Hepatocyte (in vitro differentiated cells): ENCODE measurements around the gene PRR3. TPM values are rescaled to one million over a fixed set of nuclear protein-coding genes. Genes with fewer than 3 reads are reported as not detected.

Source experiments
- DNase-seq: peaks from one replicate; pipeline ENCODE4 v3.0.0-alpha.2; 2016; ENCODE audit warnings: low spot score
- H2AFZ ChIP-seq: fragments of 200-600 bp; sonication (generic); 2 replicates; pipeline ENCODE4 v1.6.0; 2016; ENCODE audit warnings: antibody characterized with exemption, mild to moderate bottlenecking
- H3K27ac ChIP-seq: fragments of 200-600 bp; sonication (generic); 2 replicates; pipeline ENCODE4 v1.5.1; 2016; ENCODE audit warnings: mild to moderate bottlenecking
- H3K27me3 ChIP-seq: fragments of 200-600 bp; sonication (generic); 2 replicates; pipeline ENCODE4 v1.6.1; 2016
- H3K36me3 ChIP-seq: fragments of 200-600 bp; sonication (generic); replicated peaks from 2 replicates; pipeline ENCODE4 v1.5.1; 2016; ENCODE audit warnings: low read depth; ENCODE audit not compliant: insufficient read depth
- H3K4me1 ChIP-seq: fragments of 200-600 bp; sonication (generic); 2 replicates; pipeline ENCODE4 v1.5.1; 2016; ENCODE audit warnings: mild to moderate bottlenecking, moderate library complexity; ENCODE audit not compliant: insufficient read depth
- H3K4me2 ChIP-seq: fragments of 200-600 bp; sonication (generic); 2 replicates; pipeline ENCODE4 v1.6.0; 2016
- H3K4me3 ChIP-seq: fragments of 200-600 bp; sonication (generic); 2 replicates; pipeline ENCODE4 v1.5.1; 2016; ENCODE audit warnings: mild to moderate bottlenecking
- H3K79me2 ChIP-seq: fragments of 200-600 bp; sonication (generic); 2 replicates; pipeline ENCODE4 v1.6.0; 2017; ENCODE audit warnings: mild to moderate bottlenecking
- H3K9me2 ChIP-seq: fragments of 200-600 bp; sonication (generic); replicated peaks from 2 replicates; pipeline ENCODE4 v1.6.0; 2017; ENCODE audit warnings: mild to moderate bottlenecking; ENCODE audit not compliant: insufficient read depth
- H3K9me3 ChIP-seq: fragments of 200-600 bp; sonication (generic); 2 replicates; pipeline ENCODE4 v1.5.1; 2016; ENCODE audit warnings: low read depth, mild to moderate bottlenecking
- H4K20me1 ChIP-seq: fragments of 200-600 bp; sonication (generic); 2 replicates; pipeline ENCODE4 v1.6.0; 2016; ENCODE audit warnings: mild to moderate bottlenecking; ENCODE audit not compliant: insufficient read depth, poor library complexity, severe bottlenecking
- CTCF ChIP-seq: fragments of 200-600 bp; sonication (generic); IDR thresholded peaks from 2 replicates; pipeline ENCODE4 v1.5.1; 2016; ENCODE audit warnings: antibody characterized with exemption, mild to moderate bottlenecking; ENCODE audit not compliant: poor library complexity
- EZH2 ChIP-seq: fragments of 200-600 bp; sonication (generic); IDR thresholded peaks from 2 replicates; pipeline ENCODE4 v1.6.1; 2016; ENCODE audit warnings: antibody characterized with exemption, mild to moderate bottlenecking, borderline replicate concordance
- EZH2phosphoT487 ChIP-seq: fragments of 200-600 bp; sonication (generic); IDR thresholded peaks from one replicate; pipeline ENCODE4 v1.6.1; 2018; ENCODE audit warnings: antibody characterized with exemption, mild to moderate bottlenecking, low read depth, moderate library complexity; ENCODE audit not compliant: unreplicated experiment, severe bottlenecking
- WGBS: methylation state at CpG from one replicate; pipeline ENCODE4 v1.1.6; 2016; ENCODE audit warnings: low lambda C conversion rate; ENCODE audit errors: missing lambda C conversion rate; 5-methylcytosine and 5-hydroxymethylcytosine counted together
- polyA plus RNA-seq: library from polyadenylated mRNA; unstranded; fragments of >200 nt; fragmentation: Nextera tagmentation; extraction: Ambion mirVana; gene quantifications from 2 replicates; pipeline ENCODE4 v1.2.1, GENCODE V29; 2016
- total RNA-seq: library from RNA; depleted of rRNA; stranded (reverse); fragments of >200 nt; gene quantifications from 2 replicates; pipeline ENCODE4 v1.2.3, GENCODE V29; 2014

PRR3 gene
- total and polyA plus RNA-seq, 2 experiments from 2014 or later: 7.8 to 10.1 TPM

- peaks cover 17% of the 10 kb centered on the region for H3K4me1 ChIP-seq
- H3K4me3 ChIP-seq: peak overlapping the region; percentile 26
- H3K79me2 ChIP-seq: peaks cover 39% of the 10 kb centered on the region
- no peak for TF ChIP-seq EZH2
- no peak for TF ChIP-seq EZH2phosphoT487
- TF ChIP-seq CTCF: no peak
- H3K36me3 ChIP-seq: no peaks in the 10 kb centered on the region
- DNase-seq: no peak
- peak overlapping the region; percentile 77 for H3K4me2 ChIP-seq
- peak overlapping the region; percentile 87 for H3K27ac ChIP-seq
- peaks cover 36% of the 10 kb centered on the region for H4K20me1 ChIP-seq
- H2AFZ ChIP-seq: peak overlapping the region; percentile 69
- no peaks in the 10 kb centered on the region for H3K9me3 ChIP-seq
- no peaks in the 10 kb centered on the region for H3K27me3 ChIP-seq
- 3% methylated on average over 18 of the region's 18 CpGs for WGBS
- no peaks in the 10 kb centered on the region for H3K9me2 ChIP-seq
Observed at GRCh38 chr6:30570740-30571074, 13.6 kb downstream of the PRR3 start.

- 2% methylated on average over 58 of the region's 59 CpGs for WGBS
- DNase-seq: peak; percentile 100
- peak within 1 kb of the TSS; percentile 95 for H3K27ac ChIP-seq
- peaks cover 17% of the 10 kb centered on the region for H3K4me1 ChIP-seq
- peak within 1 kb of the TSS; percentile 43 for H3K4me3 ChIP-seq
- no peaks in the 10 kb centered on the region for H3K27me3 ChIP-seq
- H3K9me2 ChIP-seq: no peaks in the 10 kb centered on the region
- no peaks in the 10 kb centered on the region for H3K36me3 ChIP-seq
- no peaks in the 10 kb centered on the region for H3K9me3 ChIP-seq
- peak within 1 kb of the TSS; percentile 83 for H3K4me2 ChIP-seq
- H4K20me1 ChIP-seq: peaks cover 36% of the 10 kb centered on the region
- TF ChIP-seq EZH2: no peak
- no peak for TF ChIP-seq EZH2phosphoT487
- TF ChIP-seq CTCF: no peak
- peak within 1 kb of the TSS; percentile 69 for H2AFZ ChIP-seq
- peaks cover 41% of the 10 kb centered on the region for H3K79me2 ChIP-seq
Observed at GRCh38 chr6:30571075-30571761, 14.1 kb downstream of the PRR3 start, which contains the start of gene ABCF1. TSS of gene ABCF1 (plus strand) at chr6:30571442. CDS start at chr6:30571488, 46 bp downstream.

- Histone ChIP-seq H2AFZ (no peak overlapping the region), H3K27ac (peak overlapping the region; percentile 95), H3K79me2 (peaks cover 46% of the 10 kb centered on the region), H3K4me3 (peak overlapping the region; percentile 43), H3K9me2 (no peaks in the 10 kb centered on the region), H3K27me3 (no peaks in the 10 kb centered on the region), H3K36me3 (no peaks in the 10 kb centered on the region), H4K20me1 (peaks cover 39% of the 10 kb centered on the region), H3K9me3 (no peaks in the 10 kb centered on the region), H3K4me1 (peaks cover 17% of the 10 kb centered on the region), H3K4me2 (peak overlapping the region; percentile 83)
- WGBS: under 1% methylated on average over 8 of the region's 8 CpGs
- no peak for DNase-seq
- TF ChIP-seq CTCF (no peak), EZH2 (no peak), EZH2phosphoT487 (no peak)
Observed at GRCh38 chr6:30571762-30572082, 14.6 kb downstream of the PRR3 start.
